Upper lobe of left lung (tissue), 6 donors: Measurements from ENCODE around the gene KNTC1. TPM values are rescaled to one million over a fixed set of nuclear protein-coding genes. Genes with fewer than 3 reads are reported as not detected.

Experiments
- ATAC-seq, 2 donors: fragments of 200-7000 bp; cut with Tn5 transposase; one replicate each; pipeline ENCODE4 v1.9.1; 2022; ENCODE audit warnings: mild to moderate bottlenecking in 2 of 2, moderate library complexity in 2 of 2; ENCODE audit not compliant: low FRiP score in 2 of 2
- DNase-seq, 2 donors: peaks; one replicate each; pipeline ENCODE4 v3.0.0-alpha.2; 2019 to 2020
- H3K27ac ChIP-seq, 4 donors: fragments of 200-600 bp; sonication (generic); one replicate each; pipeline ENCODE4 v1.5.1; 2016 to 2019
- H3K27me3 ChIP-seq, 4 donors: fragments of 200-600 bp; sonication (generic); one replicate each; pipeline ENCODE4 v1.5.1; 2017 to 2019
- H3K36me3 ChIP-seq, 4 donors: fragments of 200-600 bp; sonication (generic); one replicate each; pipeline ENCODE4 v1.5.1; 2016 to 2019
- H3K4me1 ChIP-seq, 4 donors: fragments of 200-600 bp; sonication (generic); one replicate each; pipeline ENCODE4 v1.5.1; 2018 to 2019
- H3K4me3 ChIP-seq, 4 donors: fragments of 200-600 bp; sonication (generic); one replicate each; pipeline ENCODE4 v1.5.1; 2017 to 2019; ENCODE audit warnings: mild to moderate bottlenecking in 2 of 4, moderate library complexity in 1 of 4
- H3K9me3 ChIP-seq, 4 donors: fragments of 200-600 bp; sonication (generic); one replicate each; pipeline ENCODE4 v1.5.1; 2018 to 2019
- CTCF ChIP-seq, 6 experiments: fragments of 450-650 bp in 4 of 6; fragments of 200-600 bp in 2 of 6; sonication (generic) in 2 of 6; IDR thresholded peaks; one replicate each; pipeline ENCODE4 v1.5.1; 2016 to 2019; ENCODE audit warnings: antibody characterized with exemption in 6 of 6
- EP300 ChIP-seq, 4 donors: sonication (generic); formaldehyde crosslinking; IDR thresholded peaks; one replicate each; pipeline ENCODE4 v1.5.1; 2017; ENCODE audit warnings: antibody characterized with exemption in 4 of 4, control low read depth in 2 of 4
- POLR2A ChIP-seq, 4 donors: fragments of 450-650 bp; IDR thresholded peaks; one replicate each; pipeline ENCODE4 v1.5.1; 2016 to 2017; ENCODE audit warnings: antibody characterized with exemption in 4 of 4, mild to moderate bottlenecking in 2 of 4
- POLR2AphosphoS5 ChIP-seq, 2 donors: sonication (generic); formaldehyde crosslinking; IDR thresholded peaks; one replicate each; pipeline ENCODE4 v1.5.1; 2017; ENCODE audit warnings: antibody characterized with exemption in 2 of 2
- WGBS, 2 donors: methylation state at CpG; one replicate each; pipeline ENCODE4 v1.1.5; 2017 to 2018; 5-methylcytosine and 5-hydroxymethylcytosine counted together
- total RNA-seq, 6 donors: library from RNA; depleted of rRNA in 4 of 6; stranded (reverse); fragments of >200 nt in 4 of 6; gene quantifications; one replicate each; pipeline versions ENCODE4 v1.1.0 to v1.2.1, GENCODE V29; 2016 to 2021
- donor health status: DM: no; HTN: no; CAD: no; lungs with moderate emphysema.
- donor health status: DM: no; HTN: yes; CAD: no; lungs with severe emphysema.

The KNTC1 gene
- total RNA-seq, 6 donors from 2014 or later: 6.7 to 34.6 (median 17.6) TPM

- Histone ChIP-seq H3K36me3 (peaks cover 64 to 85% (median 72%) of the 10 kb centered on the region in 4 donors), H3K9me3 (no peaks in the 10 kb centered on the region), H3K4me1 (peaks cover 18 to 28% (median 23%) of the 10 kb centered on the region in 4 donors), H3K27ac (no peak overlapping the region), H3K4me3 (no peak overlapping the region), H3K27me3 (no peaks in the 10 kb centered on the region)
- 92 to 100% methylated on average over 1 of the region's 1 CpG for WGBS, 2 donors
- DNase-seq: no peak
- no peak for ATAC-seq
- TF ChIP-seq POLR2AphosphoS5 (IDR thresholded peaks at IDR 0.05) (no peak), CTCF (IDR thresholded peaks at IDR 0.05) (no peak), EP300 (IDR thresholded peaks at IDR 0.05) (no peak), POLR2A (IDR thresholded peaks at IDR 0.05) (no peak)
Measured at GRCh38 chr12:122518908-122519307, 8.1 kb upstream of the KNTC1 start.

- H3K9me3 ChIP-seq: no peaks in the 10 kb centered on the region
- ATAC-seq (no peak), DNase-seq (no peak)
- no peaks in the 10 kb centered on the region for H3K27me3 ChIP-seq
- H3K36me3 ChIP-seq: peaks cover 64 to 81% (median 69%) of the 10 kb centered on the region in 4 donors
- H3K4me3 ChIP-seq: no peak overlapping the region
- TF ChIP-seq CTCF (IDR thresholded peaks at IDR 0.05) (no peak), POLR2A (IDR thresholded peaks at IDR 0.05) (no peak), POLR2AphosphoS5 (IDR thresholded peaks at IDR 0.05) (no peak), EP300 (IDR thresholded peaks at IDR 0.05) (no peak)
- 91 to 94% methylated on average over 1 of the region's 1 CpG for WGBS, 2 donors
- H3K27ac ChIP-seq: no peak overlapping the region
- H3K4me1 ChIP-seq: peaks cover 21 to 33% (median 28%) of the 10 kb centered on the region in 4 donors
Measured at GRCh38 chr12:122519418-122519817, 7.6 kb upstream of the KNTC1 start.

- Histone ChIP-seq H3K27ac (no peak overlapping the region), H3K27me3 (no peaks in the 10 kb centered on the region), H3K36me3 (peaks cover 52 to 77% (median 60%) of the 10 kb centered on the region in 4 donors), H3K4me3 (no peak overlapping the region), H3K9me3 (no peaks in the 10 kb centered on the region), H3K4me1 (peaks cover 31 to 42% (median 37%) of the 10 kb centered on the region in 4 donors)
- no peak for ATAC-seq
- no peak for DNase-seq
- 95 to 96% methylated on average over 4 of the region's 4 CpGs for WGBS, 2 donors
- TF ChIP-seq CTCF (IDR thresholded peaks at IDR 0.05): no peak
- TF ChIP-seq POLR2AphosphoS5 (IDR thresholded peaks at IDR 0.05): no peak
- TF ChIP-seq POLR2A (IDR thresholded peaks at IDR 0.05): no peak
- no peak for TF ChIP-seq EP300 (IDR thresholded peaks at IDR 0.05)
Measured at GRCh38 chr12:122520676-122521075, 6.4 kb upstream of the KNTC1 start.

GRCh38 chr12:122523280-122523679 is 3.8 kb upstream of the KNTC1 start:
- ATAC-seq: no peak
- Histone ChIP-seq H3K4me3 (peak overlapping the region in 1 of 4 donors; percentile 57), H3K36me3 (peaks cover 30 to 51% (median 34%) of the 10 kb centered on the region in 4 donors), H3K27ac (peak overlapping the region in 1 of 4 donors; percentile 77), H3K27me3 (no peaks in the 10 kb centered on the region), H3K4me1 (peaks cover 36 to 48% (median 43%) of the 10 kb centered on the region in 4 donors), H3K9me3 (no peaks in the 10 kb centered on the region)
- TF ChIP-seq POLR2A (IDR thresholded peaks at IDR 0.05): no peak
- no peak for TF ChIP-seq POLR2AphosphoS5 (IDR thresholded peaks at IDR 0.05)
- no peak for TF ChIP-seq EP300 (IDR thresholded peaks at IDR 0.05)
- WGBS, 2 donors: 40 to 43% methylated on average over 8 of the region's 8 CpGs
- DNase-seq: peak in 1 of 2 donors; percentile 46

DNA sequence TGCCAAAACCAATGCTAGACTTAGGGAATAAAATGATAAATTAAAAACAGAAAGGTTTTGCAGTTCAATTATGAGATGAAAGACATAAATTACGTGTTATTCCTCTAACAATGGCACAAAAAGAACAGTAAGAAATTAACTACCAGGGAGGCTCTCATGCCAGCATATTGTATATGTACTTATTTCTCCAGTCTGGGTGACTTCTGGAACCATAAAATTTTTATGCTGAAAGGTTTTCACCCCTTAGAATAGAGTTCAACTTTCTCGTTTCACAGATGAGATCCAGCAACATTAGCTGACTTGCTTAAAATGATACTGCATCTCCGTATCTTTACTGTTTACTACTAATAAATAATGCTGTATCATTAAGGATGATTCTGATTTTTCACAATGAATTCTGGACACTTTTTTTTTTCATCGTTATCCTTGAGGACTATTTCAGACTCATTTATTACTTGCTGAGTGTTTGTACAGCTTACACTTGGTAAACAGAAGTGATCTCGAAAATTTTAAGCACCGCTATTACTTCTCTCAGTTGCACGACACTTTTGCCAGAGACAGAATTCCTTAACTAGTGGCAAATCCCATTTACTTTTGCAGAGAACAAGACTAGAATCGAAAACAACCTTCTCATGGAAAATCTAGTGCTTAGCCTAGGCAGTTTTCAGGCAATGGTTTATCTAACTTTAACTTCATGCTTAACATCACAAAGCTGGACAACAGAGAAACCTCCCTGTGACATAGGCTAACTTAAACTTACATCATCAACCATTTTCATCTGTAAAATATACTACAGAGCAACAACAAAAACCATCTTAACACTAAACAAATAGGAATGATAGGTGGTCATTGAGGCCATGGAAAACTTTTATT is 3.0 kb upstream of the KNTC1 start:
- H3K9me3 ChIP-seq: no peaks in the 10 kb centered on the region
- H3K36me3 ChIP-seq: peaks cover 24 to 43% (median 30%) of the 10 kb centered on the region in 4 donors
- 12 to 18% methylated on average over 8 of the region's 8 CpGs for WGBS, 2 donors
- DNase-seq (no peak), ATAC-seq (no peak)
- H3K27me3 ChIP-seq: no peaks in the 10 kb centered on the region
- peak overlapping the region in 3 of 4 donors; percentile 37 to 77 (median 52) for H3K27ac ChIP-seq
- peaks cover 36 to 49% (median 43%) of the 10 kb centered on the region in 4 donors for H3K4me1 ChIP-seq
- TF ChIP-seq CTCF (IDR thresholded peaks at IDR 0.05): no peak
- no peak for TF ChIP-seq POLR2AphosphoS5 (IDR thresholded peaks at IDR 0.05)
- TF ChIP-seq POLR2A (IDR thresholded peaks at IDR 0.05): no peak
- TF ChIP-seq EP300 (IDR thresholded peaks at IDR 0.05): no peak
- H3K4me3 ChIP-seq: peak overlapping the region in 3 of 4 donors; percentile 43 to 66 (median 57)
